ENCODE measurements around the gene KCNK4.

The KCNK4 gene

DNA sequence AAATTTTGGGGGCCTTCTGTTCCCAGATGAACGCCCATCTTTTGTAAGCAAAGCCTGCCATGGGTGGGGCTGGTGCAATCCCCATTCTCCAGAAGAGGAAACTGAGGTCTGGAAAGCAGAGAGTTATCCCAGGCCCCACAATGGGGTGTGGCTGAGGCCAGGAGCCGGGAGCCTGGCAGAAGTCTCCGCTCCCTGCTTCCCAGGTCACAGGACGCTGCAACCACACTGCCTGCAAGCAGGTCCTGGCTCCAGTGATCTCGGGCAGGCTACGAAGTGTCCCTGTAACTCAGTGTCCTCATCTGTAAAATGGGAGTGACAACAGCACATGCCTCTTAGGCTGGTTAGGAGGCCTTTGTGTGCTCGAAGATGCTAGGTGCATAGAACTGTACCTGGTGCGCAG, 38.1 kb upstream of the KCNK4 start:
- no peak for DNase-seq (ENCODE audit: extremely low read depth in 1 of 2, low read depth in 1 of 2)

DNA sequence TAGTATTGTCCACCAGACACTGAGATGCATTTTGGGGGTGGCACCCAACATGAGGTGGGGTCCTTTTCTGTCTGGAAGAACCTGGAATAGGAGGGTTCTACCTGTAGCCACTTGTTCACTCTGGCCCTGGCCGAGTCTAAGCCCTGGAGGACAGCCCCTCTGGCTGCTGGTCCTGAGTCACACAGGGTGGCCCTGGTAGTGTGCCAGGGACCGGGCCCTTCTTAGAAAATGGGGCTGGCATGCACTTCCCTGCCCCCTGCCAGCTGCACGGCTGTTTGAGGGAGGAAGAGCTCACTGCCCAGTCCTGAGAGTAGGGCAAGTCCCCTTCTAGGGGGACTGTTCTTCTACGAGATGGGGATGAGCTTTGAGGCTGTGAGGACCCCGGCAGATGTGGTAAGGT, 37.6 kb upstream of the KCNK4 start:
- no peak for DNase-seq (ENCODE audit: extremely low read depth in 1 of 2, low read depth in 1 of 2)

DNA sequence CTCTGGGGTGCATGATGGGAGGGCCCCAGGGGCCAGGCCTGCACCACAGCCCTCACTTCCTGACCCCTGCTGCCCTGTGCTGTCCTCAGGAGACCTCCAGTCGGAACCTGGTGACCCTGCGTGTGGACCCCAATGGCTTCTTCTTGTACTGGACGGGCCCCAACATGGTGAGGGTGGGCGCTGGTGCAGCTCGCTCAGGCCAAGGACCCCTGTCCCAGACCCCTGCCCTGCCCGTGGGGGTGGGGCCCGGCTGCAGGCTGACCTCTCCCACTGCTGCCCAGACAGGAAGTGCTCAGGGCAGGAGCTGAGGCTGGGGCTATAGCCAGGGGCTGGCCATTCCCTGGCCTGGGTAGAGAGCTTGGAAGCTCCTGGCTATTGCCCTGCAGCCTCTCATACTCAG, 36.8 kb upstream of the KCNK4 start:
- no peak for DNase-seq (ENCODE audit: extremely low read depth in 1 of 2, low read depth in 1 of 2)

GRCh38 chr11:64255135-64256128, 35.7 kb upstream of the KCNK4 start:
- DNase-seq (ENCODE audit: extremely low read depth in 1 of 2, low read depth in 1 of 2): no peak

DNA sequence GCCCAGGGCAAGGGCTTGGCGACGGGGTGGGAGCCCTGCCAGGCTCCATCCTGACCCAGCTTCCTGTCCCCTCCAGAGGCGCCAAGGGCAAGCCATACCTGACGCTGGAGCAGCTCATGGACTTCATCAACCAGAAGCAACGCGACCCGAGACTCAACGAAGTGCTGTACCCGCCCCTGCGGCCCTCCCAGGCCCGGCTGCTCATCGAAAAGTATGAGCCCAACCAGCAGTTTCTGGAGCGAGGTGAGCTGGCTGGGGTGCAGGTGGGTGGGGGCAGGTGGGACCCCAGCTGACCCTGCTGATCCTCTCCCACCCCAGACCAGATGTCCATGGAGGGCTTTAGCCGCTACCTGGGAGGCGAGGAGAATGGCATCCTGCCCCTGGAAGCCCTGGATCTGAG, 34.8 kb upstream of the KCNK4 start:
- no peak for DNase-seq (ENCODE audit: extremely low read depth in 1 of 2, low read depth in 1 of 2)

GRCh38 chr11:64258356-64258755, 32.7 kb upstream of the KCNK4 start:
- no peak for DNase-seq (ENCODE audit: extremely low read depth in 1 of 2, low read depth in 1 of 2)

DNA sequence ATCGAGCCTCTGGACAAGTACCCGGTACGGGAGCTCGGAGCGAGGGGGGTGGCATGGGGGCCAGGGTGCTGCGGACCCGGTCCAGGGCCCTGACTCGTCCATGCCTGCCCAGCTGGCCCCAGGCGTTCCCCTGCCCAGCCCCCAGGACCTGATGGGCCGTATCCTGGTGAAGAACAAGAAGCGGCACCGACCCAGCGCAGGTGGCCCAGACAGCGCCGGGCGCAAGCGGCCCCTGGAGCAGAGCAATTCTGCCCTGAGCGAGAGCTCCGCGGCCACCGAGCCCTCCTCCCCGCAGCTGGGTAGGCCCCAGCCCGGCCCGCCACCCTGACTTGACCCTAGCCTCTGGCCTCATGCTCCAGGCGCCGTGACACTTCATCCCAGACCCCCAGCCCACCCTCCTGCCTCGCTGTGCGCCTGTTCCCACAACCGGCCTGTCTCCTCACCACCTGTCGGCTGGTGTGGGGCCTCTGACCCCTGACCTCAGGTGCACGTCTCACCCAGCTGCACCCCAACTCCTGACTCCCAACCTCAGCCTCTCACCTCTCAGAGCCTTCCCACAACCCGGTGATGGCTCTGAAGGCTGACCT, 32.1 kb upstream of the KCNK4 start:
- no peak for DNase-seq (ENCODE audit: extremely low read depth in 1 of 2, low read depth in 1 of 2)

DNA sequence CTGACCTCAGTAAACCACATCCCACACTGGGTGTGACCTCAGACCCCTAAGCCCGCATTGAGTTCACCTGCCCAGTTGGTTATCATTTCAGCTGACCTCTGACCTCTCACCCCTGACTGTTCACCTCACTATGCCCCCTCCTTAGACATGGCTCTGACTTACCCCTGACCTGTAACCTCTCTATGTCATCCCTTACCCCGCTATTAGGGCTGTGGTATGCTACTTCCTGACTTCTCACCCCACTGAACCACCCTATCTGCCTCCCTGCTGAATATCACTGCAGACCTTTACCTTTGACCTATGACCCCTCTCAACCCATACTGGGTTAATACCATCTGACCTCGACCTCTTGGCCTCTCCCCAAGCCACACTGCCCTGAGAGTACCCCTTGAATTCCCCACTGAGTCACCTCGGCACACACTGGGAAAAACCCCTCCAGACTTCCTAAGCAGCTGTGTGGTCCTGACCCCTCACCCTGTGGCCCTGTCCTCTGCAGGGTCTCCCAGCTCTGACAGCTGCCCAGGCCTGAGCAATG, 31.5 kb upstream of the KCNK4 start:
- DNase-seq (ENCODE audit: extremely low read depth in 1 of 2, low read depth in 1 of 2): no peak

DNA sequence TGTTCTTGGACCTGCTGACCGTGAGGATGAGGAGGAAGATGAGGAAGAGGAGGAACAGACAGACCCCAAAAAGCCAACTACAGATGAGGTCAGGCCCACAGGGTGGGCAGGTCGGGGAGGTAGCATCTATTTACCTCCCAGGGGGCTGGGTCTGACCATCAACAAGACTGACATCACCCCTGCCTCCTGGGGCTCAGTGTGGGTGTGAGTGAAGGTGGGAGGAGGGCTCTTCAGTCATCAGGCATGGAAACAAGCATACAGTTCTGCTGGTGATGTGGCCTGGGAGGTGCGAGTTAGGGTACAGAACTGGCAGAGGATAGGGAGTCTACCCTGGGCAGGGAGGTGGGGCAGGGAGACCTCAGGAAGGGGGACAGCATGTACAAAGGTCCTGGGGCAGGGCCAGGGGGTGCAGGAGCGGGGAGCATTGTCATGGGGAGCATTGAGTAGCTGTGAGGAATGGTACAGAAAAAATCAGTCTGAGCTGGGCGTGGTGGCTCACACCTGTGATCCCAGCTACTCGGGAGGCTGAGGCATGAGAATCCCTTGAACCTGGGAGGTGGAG, 30.9 kb upstream of the KCNK4 start:
- no peak for DNase-seq (ENCODE audit: extremely low read depth in 1 of 2, low read depth in 1 of 2)

- no peak for DNase-seq (ENCODE audit: extremely low read depth in 1 of 2, low read depth in 1 of 2)
Observed at GRCh38 chr11:64261556-64262080, 29.5 kb upstream of the KCNK4 start.

GRCh38 chr11:64262271-64263002, 28.7 kb upstream of the KCNK4 start:
- DNase-seq (ENCODE audit: extremely low read depth in 1 of 2, low read depth in 1 of 2): no peak

DNA sequence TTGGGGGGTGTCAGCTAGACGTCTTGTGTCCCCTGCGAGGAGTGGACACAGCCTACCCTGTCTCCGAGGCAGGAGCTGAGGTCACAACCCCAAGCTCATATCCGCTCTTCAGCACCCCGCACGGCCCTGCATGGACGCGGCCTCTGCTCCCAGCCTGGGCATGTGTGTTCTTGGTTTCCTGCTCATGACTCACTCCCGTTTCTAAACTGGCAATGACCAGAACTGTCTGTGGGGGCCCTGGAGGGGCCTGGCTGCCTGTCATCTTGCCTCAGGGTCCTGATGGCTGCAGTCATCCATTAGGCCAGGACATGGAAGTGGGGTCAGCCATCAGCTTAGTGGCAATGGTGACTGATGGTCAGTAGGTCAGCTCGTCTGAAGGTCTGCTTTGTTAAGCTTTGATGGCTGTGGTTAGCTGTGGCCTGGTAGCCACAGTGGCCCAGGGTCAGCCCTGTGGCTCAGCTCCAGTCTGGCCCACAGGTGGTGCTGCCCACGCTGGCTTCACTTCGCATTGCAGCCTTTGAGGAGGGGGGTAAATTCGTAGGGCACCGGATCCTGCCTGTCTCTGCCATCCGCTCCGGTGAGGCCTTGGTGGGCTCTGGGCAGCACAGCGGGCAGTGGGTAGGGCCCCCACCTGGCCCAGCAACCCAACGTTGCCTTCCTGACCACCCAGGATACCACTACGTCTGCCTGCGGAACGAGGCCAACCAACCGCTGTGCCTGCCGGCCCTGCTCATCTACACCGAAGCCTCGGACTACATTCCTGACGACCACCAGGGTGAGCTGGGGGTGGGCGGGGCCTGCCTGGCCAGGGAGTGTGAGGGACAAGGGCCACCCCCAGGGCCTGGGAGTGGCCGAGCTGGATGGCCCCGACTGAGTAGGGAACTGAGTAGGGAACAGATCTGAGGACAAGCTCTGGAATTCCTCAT, 27.8 kb upstream of the KCNK4 start:
- DNase-seq (ENCODE audit: extremely low read depth in 1 of 2, low read depth in 1 of 2): no peak

GRCh38 chr11:64263947-64264317, 27.2 kb upstream of the KCNK4 start:
- DNase-seq (ENCODE audit: extremely low read depth in 1 of 2, low read depth in 1 of 2): no peak

- no peak for DNase-seq (ENCODE audit: extremely low read depth in 1 of 2, low read depth in 1 of 2)
Observed at GRCh38 chr11:64264371-64264852, 26.7 kb upstream of the KCNK4 start.

DNA sequence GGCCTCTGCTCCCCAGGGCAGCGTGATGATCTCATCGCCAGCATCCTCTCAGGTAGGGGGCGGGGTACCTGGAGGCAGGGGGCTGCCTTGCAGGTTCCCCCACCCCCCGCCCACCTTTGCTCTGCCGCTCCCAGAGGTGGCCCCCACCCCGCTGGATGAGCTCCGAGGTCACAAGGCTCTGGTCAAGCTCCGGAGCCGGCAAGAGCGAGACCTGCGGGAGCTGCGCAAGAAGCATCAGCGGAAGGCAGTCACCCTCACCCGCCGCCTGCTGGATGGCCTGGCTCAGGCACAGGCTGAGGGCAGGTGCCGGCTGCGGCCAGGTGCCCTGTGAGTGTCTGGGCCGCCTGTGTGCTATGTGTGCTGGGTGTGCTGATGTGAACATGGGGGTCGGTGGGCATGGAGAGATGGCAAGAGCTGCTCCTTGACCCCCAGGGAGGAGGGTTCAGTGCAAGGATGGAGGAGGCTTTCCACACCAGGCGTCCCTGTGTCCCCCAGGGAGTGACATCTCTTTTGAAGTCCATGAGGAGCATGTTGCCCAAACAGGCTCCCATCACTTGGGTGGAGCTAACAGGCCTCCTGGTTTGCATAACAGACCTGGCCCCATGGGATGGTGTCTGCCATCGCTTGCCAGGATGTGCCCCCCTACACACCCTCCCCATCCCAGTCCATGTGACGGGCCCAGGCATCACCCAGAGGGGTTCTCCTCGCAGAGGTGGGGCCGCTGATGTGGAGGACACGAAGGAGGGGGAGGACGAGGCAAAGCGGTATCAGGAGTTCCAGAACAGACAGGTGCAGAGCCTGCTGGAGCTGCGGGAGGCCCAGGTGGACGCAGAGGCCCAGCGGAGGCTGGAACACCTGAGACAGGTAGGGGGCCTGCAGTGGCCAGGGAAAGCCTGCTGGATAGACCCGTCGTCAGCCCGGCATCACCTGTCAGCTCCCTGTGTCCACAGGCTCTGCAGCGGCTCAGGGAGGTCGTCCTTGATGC, 25.6 kb upstream of the KCNK4 start:
- no peak for DNase-seq (ENCODE audit: extremely low read depth in 1 of 2, low read depth in 1 of 2)

DNA sequence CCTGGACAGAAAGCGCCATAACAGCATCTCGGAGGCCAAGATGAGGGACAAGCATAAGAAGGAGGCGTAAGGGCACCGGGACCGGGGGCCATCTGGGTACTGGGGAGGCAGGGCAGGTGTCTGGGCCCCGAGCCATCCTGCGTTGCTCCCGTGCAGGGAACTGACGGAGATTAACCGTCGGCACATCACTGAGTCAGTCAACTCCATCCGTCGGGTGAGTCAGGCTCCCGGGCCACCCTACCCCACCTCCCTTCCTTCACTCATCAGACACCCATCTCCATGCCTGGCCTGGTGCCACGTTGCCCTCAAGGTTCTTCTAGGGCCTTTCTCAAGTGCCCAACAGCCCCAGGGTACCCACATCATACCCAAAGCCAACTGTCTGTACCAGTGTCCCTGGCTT, 24.8 kb upstream of the KCNK4 start:
- DNase-seq (ENCODE audit: extremely low read depth in 1 of 2, low read depth in 1 of 2): no peak

- no peak for DNase-seq (ENCODE audit: extremely low read depth in 1 of 2, low read depth in 1 of 2)
Observed at GRCh38 chr11:64267207-64267945, 23.7 kb upstream of the KCNK4 start.
